HEK293 (cell line): ENCODE results near the gene NEK11.

Experiments
- CTCF ChIA-PET: fragments of 350-600 bp; formaldehyde crosslinking; extraction: SDS; loops from one replicate; lab custom pipeline; 2021; ENCODE audit warnings: antibody characterized with exemption; lab: Yijun Ruan, JAX
- POLR2A ChIA-PET: fragments of 300-600 bp; formaldehyde crosslinking; extraction: SDS; loops from one replicate; lab custom pipeline; 2020; ENCODE audit warnings: antibody characterized with exemption, inconsistent platforms; lab: Yijun Ruan, JAX
- H3K27ac ChIP-seq: fragments of 200-500 bp; sonication (Bioruptor generic); 2 replicates; pipeline ENCODE4 v1.5.1; 2014; ENCODE audit warnings: low read depth, low read length, control low read depth, inconsistent platforms; ENCODE audit errors: extremely low read depth
- H3K36me3 ChIP-seq, 2 experiments: fragments of 200-500 bp in 1 of 2; sonication (Bioruptor generic) in 1 of 2; 1 replicate in 1 of 2; 2 replicates in 1 of 2; pipeline ENCODE4 v1.5.1; 2014 to 2017; ENCODE audit warnings: inconsistent platforms in 2 of 2, low read length in 2 of 2; ENCODE audit not compliant: control insufficient read depth in 2 of 2, insufficient read depth in 1 of 2
- H3K4me1 ChIP-seq: fragments of 200-500 bp; sonication (Bioruptor generic); 2 replicates; pipeline ENCODE4 v1.5.1; 2014; ENCODE audit warnings: mild to moderate bottlenecking, low read length, inconsistent platforms; ENCODE audit not compliant: control insufficient read depth, insufficient read depth
- H3K4me3 ChIP-seq: 2 replicates; pipeline ENCODE4 v1.5.1; 2011; ENCODE audit warnings: low read depth, mild to moderate bottlenecking, control low read depth, low read length, moderate library complexity
- H3K9me3 ChIP-seq: fragments of 200-500 bp; sonication (Bioruptor generic); 2 replicates; pipeline ENCODE4 v1.5.1; 2014; ENCODE audit warnings: low read depth, low read length, inconsistent platforms; ENCODE audit not compliant: control insufficient read depth, insufficient read depth
- AEBP2 ChIP-seq: fragments of 450-650 bp; formaldehyde crosslinking; IDR thresholded peaks from 2 replicates; pipeline ENCODE4 v1.5.1; 2016; ENCODE audit warnings: missing biosample characterization, missing genetic modification characterization, borderline replicate concordance
- PRDM4 ChIP-seq: fragments of 450-650 bp; formaldehyde crosslinking; IDR thresholded peaks from 2 replicates; pipeline ENCODE4 v1.5.1; 2017; ENCODE audit warnings: missing biosample characterization, missing genetic modification characterization
- REST ChIP-seq: fragments of 450-650 bp; formaldehyde crosslinking; IDR thresholded peaks from 2 replicates; pipeline ENCODE4 v1.5.1; 2016; ENCODE audit warnings: missing biosample characterization, missing genetic modification characterization
- TRIM28 ChIP-seq: IDR thresholded peaks from 2 replicates; pipeline ENCODE4 v1.6.1; 2011; ENCODE audit warnings: low read length, control low read depth, borderline replicate concordance
- ZFP37 ChIP-seq: fragments of 450-650 bp; formaldehyde crosslinking; IDR thresholded peaks from 2 replicates; pipeline ENCODE4 v1.5.1; 2016; ENCODE audit warnings: missing biosample characterization, missing genetic modification characterization
- ZNF146 ChIP-seq: fragments of 450-650 bp; formaldehyde crosslinking; IDR thresholded peaks from 2 replicates; pipeline ENCODE4 v1.5.1; 2016; ENCODE audit warnings: missing biosample characterization, missing genetic modification characterization
- ZNF148 ChIP-seq: fragments of 450-650 bp; formaldehyde crosslinking; IDR thresholded peaks from 2 replicates; pipeline ENCODE4 v1.5.0; 2017; ENCODE audit warnings: missing biosample characterization, missing genetic modification characterization, borderline replicate concordance
- ZNF169 ChIP-seq: fragments of 450-650 bp; formaldehyde crosslinking; IDR thresholded peaks from 2 replicates; pipeline ENCODE4 v1.5.1; 2016; ENCODE audit warnings: missing biosample characterization, missing genetic modification characterization
- ZNF221 ChIP-seq: fragments of 450-650 bp; formaldehyde crosslinking; IDR thresholded peaks from 2 replicates; pipeline ENCODE4 v1.5.1; 2017; ENCODE audit warnings: missing biosample characterization, missing genetic modification characterization, borderline replicate concordance
- ZNF239 ChIP-seq: fragments of 450-650 bp; formaldehyde crosslinking; IDR thresholded peaks from 2 replicates; pipeline ENCODE4 v1.5.1; 2016; ENCODE audit warnings: missing biosample characterization, missing genetic modification characterization
- ZNF280C ChIP-seq: fragments of 450-650 bp; formaldehyde crosslinking; IDR thresholded peaks from 2 replicates; pipeline ENCODE4 v1.5.1; 2016; ENCODE audit warnings: missing biosample characterization, missing genetic modification characterization
- ZNF513 ChIP-seq: fragments of 450-650 bp; IDR thresholded peaks from 2 replicates; pipeline ENCODE4 v1.5.1; 2018; ENCODE audit warnings: missing biosample characterization, missing genetic modification characterization
- ZNF677 ChIP-seq: fragments of 450-650 bp; IDR thresholded peaks from 2 replicates; pipeline ENCODE4 v1.5.0; 2018; ENCODE audit warnings: missing biosample characterization, mild to moderate bottlenecking, missing genetic modification characterization, moderate library complexity

NEK11 gene

GRCh38 chr3:131329774-131330173 is 303.1 kb downstream of the NEK11 start:
- Histone ChIP-seq H3K9me3 (no peaks in the 10 kb centered on the region), H3K4me1 (peaks cover 3% of the 10 kb centered on the region; the same call in 1 of the 2 replicates), H3K36me3 (no peaks in the 10 kb centered on the region), H3K4me3 (no peak overlapping the region), H3K27ac (no peak overlapping the region)
- POLR2A ChIA-PET, result no interaction called here
- CTCF ChIA-PET, result interaction anchor here (0.5 kb wide), 1 partner anchor 581 kb away, joined by 3 read pairs; no protein-coding TSS in a partner anchor
- TF ChIP-seq AEBP2 (no peak), REST (no peak), ZNF146 (tag by site-specific recombination) (no peak), ZNF221 (tag by site-specific recombination) (no peak), ZFP37 (tag by site-specific recombination) (no peak), PRDM4 (no peak), ZNF280C (tag by site-specific recombination) (no peak), ZNF239 (tag by site-specific recombination) (no peak), ZNF169 (tag by site-specific recombination) (no peak), ZNF513 (tag by site-specific recombination) (no peak), ZNF148 (tag by site-specific recombination) (no peak), TRIM28 (no peak), ZNF677 (tag by site-specific recombination) (no peak)
